HepG2 (cell line): Measurements from ENCODE around the gene TPM2. TPM values are rescaled to one million over a fixed set of nuclear protein-coding genes. Genes with fewer than 3 reads are reported as not detected.

Source experiments
- AGO2 ChIP-seq: fragments of 200-400 bp; formaldehyde crosslinking; optimal IDR thresholded peaks from 2 replicates; pipeline ENCODE3; 2017; ENCODE audit warnings: mild to moderate bottlenecking, low read depth, low read length, moderate library complexity
- ATF1 ChIP-seq: IDR thresholded peaks from 2 replicates; pipeline ENCODE4 v1.6.1; 2016; ENCODE audit warnings: mild to moderate bottlenecking, control low read depth
- CREBL2 ChIP-seq: sonication (generic); formaldehyde crosslinking; IDR thresholded peaks from 2 replicates; pipeline ENCODE4 v1.8.1; 2023; ENCODE audit warnings: missing genetic modification reagents, mild to moderate bottlenecking, borderline replicate concordance
- CREM ChIP-seq, 2 experiments: sonication (generic) in 1 of 2; formaldehyde crosslinking in 1 of 2; IDR thresholded peaks; 2 replicates each; pipeline versions ENCODE4 v1.4.0 to v1.6.1; 2016 to 2020; ENCODE audit warnings: antibody characterized with exemption in 1 of 2, mild to moderate bottlenecking in 1 of 2, missing genetic modification reagents in 1 of 2
- E2F1 ChIP-seq: sonication (generic); formaldehyde crosslinking; IDR thresholded peaks from 2 replicates; pipeline ENCODE4 v1.5.0; 2020; ENCODE audit warnings: missing genetic modification reagents
- GFI1 ChIP-seq: sonication (generic); formaldehyde crosslinking; IDR thresholded peaks from 2 replicates; pipeline ENCODE4 v1.5.0; 2020; ENCODE audit warnings: missing genetic modification reagents, mild to moderate bottlenecking, borderline replicate concordance
- KDM5B ChIP-seq: sonication (generic); formaldehyde crosslinking; IDR thresholded peaks from 2 replicates; pipeline ENCODE4 v1.4.0; 2020; ENCODE audit warnings: missing genetic modification reagents, mild to moderate bottlenecking, borderline replicate concordance
- LCORL ChIP-seq, 2 experiments: fragments of 450-650 bp in 1 of 2; sonication (generic) in 1 of 2; formaldehyde crosslinking in 1 of 2; IDR thresholded peaks; 2 replicates each; pipeline versions ENCODE4 v1.5.0 to v1.6.1; 2017 to 2020; ENCODE audit warnings: antibody characterized with exemption in 1 of 2, missing genetic modification reagents in 1 of 2
- MED8 ChIP-seq: sonication (generic); formaldehyde crosslinking; IDR thresholded peaks from 2 replicates; pipeline ENCODE4 v1.8.1; 2023; ENCODE audit warnings: mild to moderate bottlenecking, missing genetic modification reagents; ENCODE audit not compliant: insufficient replicate concordance
- NR2F6 ChIP-seq, 2 experiments: IDR thresholded peaks; 2 replicates each; pipeline ENCODE4 v1.6.1; 2016; ENCODE audit warnings: antibody characterized with exemption in 1 of 2, mild to moderate bottlenecking in 1 of 2
- POGZ ChIP-seq: sonication (generic); formaldehyde crosslinking; IDR thresholded peaks from 2 replicates; pipeline ENCODE4 v1.4.0; 2020; ENCODE audit warnings: mild to moderate bottlenecking, missing genetic modification reagents
- RAD21 ChIP-seq: fragments of 450-650 bp; formaldehyde crosslinking; IDR thresholded peaks from 2 replicates; pipeline ENCODE4 v1.5.0; 2020; ENCODE audit warnings: mild to moderate bottlenecking
- RARG ChIP-seq: sonication (generic); formaldehyde crosslinking; IDR thresholded peaks from 2 replicates; pipeline ENCODE4 v1.4.0; 2020; ENCODE audit warnings: low read depth, mild to moderate bottlenecking, missing genetic modification reagents
- ZNF224 ChIP-seq: sonication (generic); formaldehyde crosslinking; IDR thresholded peaks from 2 replicates; pipeline ENCODE4 v1.5.0; 2020; ENCODE audit warnings: mild to moderate bottlenecking, missing genetic modification reagents
- ZNF331 ChIP-seq: sonication (generic); formaldehyde crosslinking; IDR thresholded peaks from 2 replicates; pipeline ENCODE4 v1.4.0; 2020; ENCODE audit warnings: missing genetic modification reagents
- ZSCAN5A ChIP-seq: sonication (generic); formaldehyde crosslinking; IDR thresholded peaks from 2 replicates; pipeline ENCODE4 v1.8.0; 2022; ENCODE audit warnings: mild to moderate bottlenecking, missing genetic modification reagents, borderline replicate concordance
- polyA plus RNA-seq, 8 experiments: library from polyadenylated mRNA; depleted of rRNA in 3 of 8; stranded (reverse) in 7 of 8; unstranded in 1 of 8; fragments of >200 nt; fragmentation: Illumina TruSeq in 4 of 8; extraction: Trizol in 4 of 8; gene quantifications; 2 replicates each; pipeline versions ENCODE4 v1.2.1 to v1.2.3, GENCODE V29; 2011 to 2016; ENCODE audit warnings: low read depth in 4 of 8, missing spikeins in 1 of 8, mixed read lengths in 1 of 8; ENCODE audit not compliant: insufficient read depth in 1 of 8
- total RNA-seq, 5 experiments: library from RNA; depleted of rRNA; stranded (reverse); fragments of >200 nt; fragmentation: Illumina TruSeq; extraction: Trizol; gene quantifications; 2 replicates each; pipeline ENCODE4 v1.2.3, GENCODE V29; 2016; ENCODE audit warnings: low read depth in 1 of 5
- TF ChIP-seq, protein P1 (sequence below): sonication (generic); formaldehyde crosslinking; IDR thresholded peaks from 2 replicates; pipeline ENCODE4 v1.5.0; 2020; ENCODE audit warnings: missing genetic modification reagents
- TF ChIP-seq, protein P2 (sequence below): sonication (generic); formaldehyde crosslinking; IDR thresholded peaks from 2 replicates; pipeline ENCODE4 v1.5.0; 2020; ENCODE audit warnings: missing genetic modification reagents, mild to moderate bottlenecking, borderline replicate concordance
- TF ChIP-seq, protein P3 (sequence below): IDR thresholded peaks from 2 replicates; pipeline ENCODE4 v1.6.1; 2016; ENCODE audit warnings: low read depth, borderline replicate concordance
- TF ChIP-seq, protein P4 (sequence below): sonication (generic); formaldehyde crosslinking; conservative IDR thresholded peaks from 2 replicates; pipeline ENCODE4 v1.8.0; 2022; ENCODE audit warnings: mild to moderate bottlenecking, moderate library complexity, missing genetic modification reagents

The TPM2 gene
- total and polyA plus RNA-seq, 2 of the 13 experiments (the other 11 are each of a cell fraction or from before 2014, with no cell fraction given): 3.1 to 10.7 TPM

GRCh38 chr9:35732185-35732799 lies 42.6 kb upstream of the TPM2 start, which contains the start of the genes CREB3 and TLN1 (continued):
- TF ChIP-seq, protein P1, sequence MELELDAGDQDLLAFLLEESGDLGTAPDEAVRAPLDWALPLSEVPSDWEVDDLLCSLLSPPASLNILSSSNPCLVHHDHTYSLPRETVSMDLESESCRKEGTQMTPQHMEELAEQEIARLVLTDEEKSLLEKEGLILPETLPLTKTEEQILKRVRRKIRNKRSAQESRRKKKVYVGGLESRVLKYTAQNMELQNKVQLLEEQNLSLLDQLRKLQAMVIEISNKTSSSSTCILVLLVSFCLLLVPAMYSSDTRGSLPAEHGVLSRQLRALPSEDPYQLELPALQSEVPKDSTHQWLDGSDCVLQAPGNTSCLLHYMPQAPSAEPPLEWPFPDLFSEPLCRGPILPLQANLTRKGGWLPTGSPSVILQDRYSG (CRISPR knock-in tag): no peak
- TF ChIP-seq, protein P2, sequence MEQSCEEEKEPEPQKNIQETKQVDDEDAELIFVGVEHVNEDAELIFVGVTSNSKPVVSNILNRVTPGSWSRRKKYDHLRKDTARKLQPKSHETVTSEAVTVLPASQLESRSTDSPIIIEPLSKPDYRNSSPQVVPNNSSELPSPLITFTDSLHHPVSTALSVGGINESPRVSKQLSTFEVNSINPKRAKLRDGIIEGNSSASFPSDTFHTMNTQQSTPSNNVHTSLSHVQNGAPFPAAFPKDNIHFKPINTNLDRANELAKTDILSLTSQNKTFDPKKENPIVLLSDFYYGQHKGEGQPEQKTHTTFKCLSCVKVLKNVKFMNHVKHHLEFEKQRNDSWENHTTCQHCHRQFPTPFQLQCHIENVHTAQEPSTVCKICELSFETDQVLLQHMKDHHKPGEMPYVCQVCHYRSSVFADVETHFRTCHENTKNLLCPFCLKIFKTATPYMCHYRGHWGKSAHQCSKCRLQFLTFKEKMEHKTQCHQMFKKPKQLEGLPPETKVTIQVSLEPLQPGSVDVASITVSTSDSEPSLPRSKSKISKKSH (CRISPR knock-in tag): peak; percentile 29; the same call in 1 of the 2 replicates
- TF ChIP-seq ZNF224 (CRISPR knock-in tag) (peak; percentile 95), E2F1 (peak; percentile 91), MED8 (no peak), ATF1 (CRISPR knock-in tag) (peak; percentile 91), AGO2 (peak; percentile 87), LCORL (IDR thresholded peaks at IDR 0.05) (no peak), LCORL (CRISPR knock-in tag; IDR thresholded peaks at IDR 0.05) (peak; percentile 79), CREBL2 (0 out of 2 replicates have a peak, but pooled peaks have one; percentile 31), RAD21 (CRISPR knock-in tag) (peak; percentile 39; the same call in 1 of the 2 replicates), ZNF331 (peak; percentile 70; the same call in 1 of the 2 replicates), CREM (IDR thresholded peaks at IDR 0.05) (peak; percentile 95), CREM (CRISPR knock-in tag; IDR thresholded peaks at IDR 0.05) (peak; percentile 30; the same call in 1 of the 2 replicates), NR2F6 (IDR thresholded peaks at IDR 0.05) (no peak), NR2F6 (CRISPR knock-in tag; IDR thresholded peaks at IDR 0.05) (peak; percentile 70), KDM5B (peak; percentile 70), RARG (CRISPR knock-in tag) (0 out of 2 replicates have a peak, but pooled peaks have one; percentile 56), POGZ (CRISPR knock-in tag) (peak; percentile 68), GFI1 (CRISPR knock-in tag) (peak; percentile 62; the same call in 1 of the 2 replicates), ZSCAN5A (CRISPR knock-in tag) (peak; percentile 53; the same call in 1 of the 2 replicates)
- TF ChIP-seq, protein P3, sequence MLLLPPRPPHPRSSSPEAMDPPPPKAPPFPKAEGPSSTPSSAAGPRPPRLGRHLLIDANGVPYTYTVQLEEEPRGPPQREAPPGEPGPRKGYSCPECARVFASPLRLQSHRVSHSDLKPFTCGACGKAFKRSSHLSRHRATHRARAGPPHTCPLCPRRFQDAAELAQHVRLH: no peak; the same call in 1 of the 2 replicates
- TF ChIP-seq, protein P4, sequence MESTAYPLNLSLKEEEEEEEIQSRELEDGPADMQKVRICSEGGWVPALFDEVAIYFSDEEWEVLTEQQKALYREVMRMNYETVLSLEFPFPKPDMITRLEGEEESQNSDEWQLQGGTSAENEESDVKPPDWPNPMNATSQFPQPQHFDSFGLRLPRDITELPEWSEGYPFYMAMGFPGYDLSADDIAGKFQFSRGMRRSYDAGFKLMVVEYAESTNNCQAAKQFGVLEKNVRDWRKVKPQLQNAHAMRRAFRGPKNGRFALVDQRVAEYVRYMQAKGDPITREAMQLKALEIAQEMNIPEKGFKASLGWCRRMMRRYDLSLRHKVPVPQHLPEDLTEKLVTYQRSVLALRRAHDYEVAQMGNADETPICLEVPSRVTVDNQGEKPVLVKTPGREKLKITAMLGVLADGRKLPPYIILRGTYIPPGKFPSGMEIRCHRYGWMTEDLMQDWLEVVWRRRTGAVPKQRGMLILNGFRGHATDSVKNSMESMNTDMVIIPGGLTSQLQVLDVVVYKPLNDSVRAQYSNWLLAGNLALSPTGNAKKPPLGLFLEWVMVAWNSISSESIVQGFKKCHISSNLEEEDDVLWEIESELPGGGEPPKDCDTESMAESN: 0 out of 2 replicates have a peak, but pooled peaks have one; percentile 45
